H1 (cell line): ENCODE results near the gene LDLRAD4. TPM values are rescaled to one million over a fixed set of nuclear protein-coding genes. Genes with fewer than 3 reads are reported as not detected.

ENCODE experiments used
- CTCF ChIA-PET: fragments of 300-600 bp; sonication (Branson Sonifier 250); formaldehyde crosslinking; loops from one replicate; lab custom pipeline; 2021; ENCODE audit not compliant: partially characterized antibody; lab: Charles Lee
- POLR2A ChIA-PET: fragments of 300-600 bp; sonication (Branson Sonifier 250); formaldehyde crosslinking; loops from one replicate; lab custom pipeline; 2021; ENCODE audit warnings: inconsistent platforms; ENCODE audit not compliant: partially characterized antibody; lab: Charles Lee
- DNase-seq, 2 experiments: peaks; one replicate each; pipeline versions ENCODE4 v3.0.0 to v3.0.0-alpha.2; 2010 to 2022; ENCODE audit warnings: low spot score in 2 of 2, low read depth in 1 of 2, mixed read lengths in 1 of 2
- FAIRE-seq: peaks from 2 replicates; lab custom pipeline; 2011; peaks lifted over from hg19 to GRCh38; lab: Jason Lieb, UNC
- H2AFZ ChIP-seq: 2 replicates; pipeline ENCODE4 v1.8.1; 2012; ENCODE audit warnings: low read length, inconsistent platforms
- H2AK5ac ChIP-seq: 2 replicates; pipeline ENCODE4 v1.6.1; 2013; ENCODE audit warnings: low read depth, low read length
- H2BK120ac ChIP-seq: replicated peaks from 2 replicates; pipeline ENCODE3; 2013; ENCODE audit warnings: low read depth, low read length, inconsistent platforms
- H2BK12ac ChIP-seq: 2 replicates; pipeline ENCODE4 v1.6.1; 2013; ENCODE audit warnings: low read depth, low read length
- H2BK15ac ChIP-seq: 2 replicates; pipeline ENCODE4 v1.6.1; 2013; ENCODE audit warnings: low read length
- H2BK20ac ChIP-seq: 2 replicates; pipeline ENCODE4 v1.6.1; 2013; ENCODE audit warnings: low read length
- H2BK5ac ChIP-seq: 2 replicates; pipeline ENCODE4 v1.6.1; 2013; ENCODE audit warnings: low read depth, low read length
- H3K14ac ChIP-seq: 2 replicates; pipeline ENCODE4 v1.6.1; 2013; ENCODE audit warnings: inconsistent platforms; ENCODE audit not compliant: insufficient read length
- H3K18ac ChIP-seq: 2 replicates; pipeline ENCODE4 v1.6.1; 2013; ENCODE audit warnings: low read length; ENCODE audit errors: extremely low read depth
- H3K23ac ChIP-seq: 2 replicates; pipeline ENCODE4 v1.6.1; 2013; ENCODE audit warnings: inconsistent platforms; ENCODE audit not compliant: insufficient read length
- H3K23me2 ChIP-seq: 2 replicates; pipeline ENCODE4 v1.6.1; 2013; ENCODE audit warnings: low read depth, low read length
- H3K27ac ChIP-seq: 2 replicates; pipeline ENCODE4 v1.6.1; 2011; ENCODE audit warnings: low read depth, low read length, inconsistent platforms
- H3K27me3 ChIP-seq, 4 experiments: replicated peaks in 1 of 4; 1 replicate in 1 of 4; 2 replicates in 3 of 4; pipeline versions ENCODE4 v1.6.1 to v1.8.1; 2011 to 2013; ENCODE audit warnings: low read length in 3 of 4, mild to moderate bottlenecking in 3 of 4, inconsistent platforms in 2 of 4, mixed read lengths in 2 of 4, moderate library complexity in 1 of 4; ENCODE audit not compliant: control insufficient read depth in 3 of 4, insufficient read depth in 3 of 4; ENCODE audit errors: extremely low read depth in 1 of 4
- H3K36me3 ChIP-seq, 4 experiments: 2 replicates each; pipeline versions ENCODE4 v1.6.1 to v1.8.1; 2011 to 2013; ENCODE audit warnings: mild to moderate bottlenecking in 4 of 4, low read length in 3 of 4, moderate library complexity in 2 of 4, control low read depth in 1 of 4, inconsistent platforms in 1 of 4; ENCODE audit not compliant: insufficient read depth in 4 of 4, control insufficient read depth in 2 of 4
- H3K4ac ChIP-seq: replicated peaks from 2 replicates; pipeline ENCODE3; 2013; ENCODE audit warnings: low read length, low read depth, mixed read lengths, inconsistent platforms; ENCODE audit not compliant: insufficient read length
- H3K4me1 ChIP-seq, 4 experiments: replicated peaks in 1 of 4; 1 replicate in 1 of 4; 2 replicates in 3 of 4; pipeline versions ENCODE4 v1.6.1 to v1.8.1; 2011 to 2013; ENCODE audit warnings: low read length in 3 of 4, inconsistent platforms in 2 of 4, mixed read lengths in 1 of 4; ENCODE audit not compliant: insufficient read depth in 4 of 4, control insufficient read depth in 3 of 4
- H3K4me2 ChIP-seq, 2 experiments: 2 replicates each; pipeline versions ENCODE4 v1.6.1 to v1.8.1; 2011 to 2013; ENCODE audit warnings: low read depth in 2 of 2, low read length in 2 of 2, control low read depth in 1 of 2, inconsistent platforms in 1 of 2, mild to moderate bottlenecking in 1 of 2; ENCODE audit not compliant: insufficient read depth in 1 of 2
- H3K4me3 ChIP-seq, 4 experiments: fragments of 200-600, 300-600 bp in 1 of 4; sonication (generic), shearing (Covaris generic), sonication (Bioruptor Twin) in 1 of 4; 2 replicates each; pipeline versions ENCODE4 v1.5.1 to v1.8.1; 2011 to 2016; ENCODE audit warnings: low read length in 4 of 4, low read depth in 3 of 4, control low read depth in 2 of 4, inconsistent platforms in 2 of 4, mild to moderate bottlenecking in 2 of 4, mixed read lengths in 1 of 4, moderate library complexity in 1 of 4; ENCODE audit not compliant: insufficient read depth in 2 of 4; ENCODE audit errors: extremely low read depth in 1 of 4
- H3K56ac ChIP-seq: replicated peaks from 2 replicates; pipeline ENCODE3; 2013; ENCODE audit warnings: low read depth, mild to moderate bottlenecking, mixed read lengths, low read length, inconsistent platforms; ENCODE audit not compliant: insufficient read length
- H3K79me1 ChIP-seq: 2 replicates; pipeline ENCODE4 v1.6.1; 2013; ENCODE audit warnings: low read depth, low read length, control low read depth
- H3K79me2 ChIP-seq, 2 experiments: 2 replicates each; pipeline versions ENCODE4 v1.6.1 to v1.8.1; 2012 to 2013; ENCODE audit warnings: low read length in 2 of 2, mild to moderate bottlenecking in 2 of 2, inconsistent platforms in 1 of 2; ENCODE audit not compliant: insufficient read depth in 2 of 2, control insufficient read depth in 1 of 2
- H3K9ac ChIP-seq, 4 experiments: replicated peaks in 1 of 4; 1 replicate in 1 of 4; 2 replicates in 3 of 4; pipeline versions ENCODE4 v1.6.1 to v1.8.1; 2011 to 2013; ENCODE audit warnings: low read depth in 3 of 4, low read length in 3 of 4, control low read depth in 2 of 4, mild to moderate bottlenecking in 2 of 4, moderate library complexity in 2 of 4, inconsistent platforms in 1 of 4; ENCODE audit errors: extremely low read depth in 1 of 4
- H3K9me3 ChIP-seq, 2 experiments: 2 replicates each; pipeline versions ENCODE4 v1.6.1 to v1.8.1; 2012 to 2013; ENCODE audit warnings: mild to moderate bottlenecking in 2 of 2, moderate library complexity in 2 of 2, control low read depth in 1 of 2, inconsistent platforms in 1 of 2, low read depth in 1 of 2, low read length in 1 of 2, mixed read lengths in 1 of 2; ENCODE audit not compliant: insufficient read depth in 2 of 2
- H4K20me1 ChIP-seq, 2 experiments: replicated peaks in 1 of 2; 2 replicates each; pipeline versions ENCODE3 to v1.8.1; 2011 to 2013; ENCODE audit warnings: inconsistent platforms in 2 of 2, low read length in 2 of 2, mild to moderate bottlenecking in 1 of 2; ENCODE audit not compliant: insufficient read depth in 2 of 2, control insufficient read depth in 1 of 2
- H4K5ac ChIP-seq: 2 replicates; pipeline ENCODE4 v1.6.1; 2013; ENCODE audit warnings: low read length, low read depth, mixed read lengths, inconsistent platforms; ENCODE audit not compliant: insufficient read length
- H4K8ac ChIP-seq: 2 replicates; pipeline ENCODE4 v1.8.0; 2013; ENCODE audit warnings: mild to moderate bottlenecking, moderate library complexity, low read length, inconsistent platforms; ENCODE audit not compliant: insufficient read depth; ENCODE audit errors: extremely low read depth
- H4K91ac ChIP-seq: replicated peaks from 2 replicates; pipeline ENCODE3; 2013; ENCODE audit warnings: low read length, mixed read lengths, inconsistent platforms; ENCODE audit not compliant: insufficient read length
- ATF3 ChIP-seq: IDR thresholded peaks from 2 replicates; pipeline ENCODE4 v1.6.1; 2011; ENCODE audit warnings: low read depth, mild to moderate bottlenecking, low read length; ENCODE audit not compliant: insufficient read depth
- BACH1 ChIP-seq: IDR thresholded peaks from 2 replicates; pipeline ENCODE4 v1.6.1; 2012; ENCODE audit warnings: low read length, improper control_type of control experiment
- EGR1 ChIP-seq: IDR thresholded peaks from 2 replicates; pipeline ENCODE4 v1.6.1; 2011; ENCODE audit warnings: low read depth, low read length, borderline replicate concordance
- EP300 ChIP-seq, 2 experiments: IDR thresholded peaks; 1 replicate in 1 of 2; 2 replicates in 1 of 2; pipeline ENCODE4 v1.6.1; 2011 to 2012; ENCODE audit warnings: low read depth in 2 of 2, low read length in 2 of 2, mild to moderate bottlenecking in 2 of 2, borderline replicate concordance in 1 of 2, inconsistent platforms in 1 of 2, moderate library complexity in 1 of 2
- KDM1A ChIP-seq: fragments of 200-600, 300-600 bp; sonication (generic); IDR thresholded peaks from 2 replicates; pipeline ENCODE4 v1.7.1; 2016; ENCODE audit warnings: mild to moderate bottlenecking, low read length, borderline replicate concordance
- KDM5A ChIP-seq: fragments of 200-600 bp; IDR thresholded peaks from 2 replicates; pipeline ENCODE4 v1.7.1; 2012; ENCODE audit warnings: mild to moderate bottlenecking, low read length, inconsistent platforms, mixed read lengths
- NANOG ChIP-seq: IDR thresholded peaks from 2 replicates; pipeline ENCODE4 v1.6.1; 2011; ENCODE audit warnings: low read length, low read depth, mild to moderate bottlenecking, inconsistent platforms; ENCODE audit not compliant: insufficient read depth, poor library complexity, severe bottlenecking
- POLR2AphosphoS5 ChIP-seq: IDR thresholded peaks from 2 replicates; pipeline ENCODE4 v1.6.1; 2011; ENCODE audit warnings: low read depth, low read length
- RAD21 ChIP-seq, 2 experiments: IDR thresholded peaks in 1 of 2; conservative IDR thresholded peaks in 1 of 2; 2 replicates each; pipeline ENCODE4 v1.6.1; 2011; ENCODE audit warnings: low read depth in 2 of 2, low read length in 2 of 2, improper control_type of control experiment in 1 of 2, inconsistent platforms in 1 of 2, mild to moderate bottlenecking in 1 of 2, moderate library complexity in 1 of 2
- TEAD4 ChIP-seq: IDR thresholded peaks from 2 replicates; pipeline ENCODE4 v1.6.1; 2012; ENCODE audit warnings: low read depth, low read length, inconsistent platforms, mixed read lengths
- WGBS, 2 experiments: shearing (Covaris generic) in 1 of 2; methylation state at CpG; one replicate each; pipeline versions ENCODE4 v1.1.6 to v1.1.7; 2013 to 2015; ENCODE audit warnings: low lambda C conversion rate in 2 of 2, mixed read lengths in 2 of 2, inconsistent platforms in 1 of 2, low coverage in 1 of 2, missing lambda C conversion rate in 1 of 2; ENCODE audit not compliant: insufficient replicate concordance in 2 of 2, insufficient coverage in 1 of 2, insufficient read length in 1 of 2; ENCODE audit errors: extremely low coverage in 1 of 2, missing lambda C conversion rate in 1 of 2; 5-methylcytosine and 5-hydroxymethylcytosine counted together
- polyA plus RNA-seq, 7 experiments: library from polyadenylated mRNA; depleted of rRNA in 3 of 7; stranded (reverse) in 5 of 7; unstranded in 2 of 7; fragments of >200 nt in 5 of 7; fragments of 200-250 nt in 2 of 7; gene quantifications; 1 replicate in 5 of 7; 2 replicates in 1 of 7; 4 replicates in 1 of 7; pipeline versions ENCODE4 v1.2.1 to v1.2.3, GENCODE V29; 2011 to 2013; ENCODE audit warnings: missing spikeins in 2 of 7, mixed read lengths in 2 of 7
- total RNA-seq: library from RNA; stranded (reverse); fragmentation: NEBNext Ultra II Directional; extraction: Animal tissue kit (Norgen Biotek cat#: 25700); gene quantifications from 2 replicates; pipeline ENCODE4 v1.2.1, GENCODE V29; 2021

Gene LDLRAD4
- total and polyA plus RNA-seq, 2 of the 8 experiments (the other 6 are each of a cell fraction or from before 2014, with no cell fraction given) = 0.77 to 1.4 TPM

GRCh38 chr18:13450289-13451212 lies 232.0 kb downstream of the LDLRAD4 start:
- peak overlapping the region; percentile 55; the same call in 1 of the 2 replicates for H2BK12ac ChIP-seq
- no peak overlapping the region for H3K4me2 ChIP-seq
- no peak overlapping the region for H4K91ac ChIP-seq
- peaks cover 7 to 33% (median 15%) of the 10 kb centered on the region in 4 experiments for H3K4me1 ChIP-seq
- no peaks in the 10 kb centered on the region for H3K79me1 ChIP-seq
- no peak overlapping the region for H2BK120ac ChIP-seq
- no peak overlapping the region for H4K5ac ChIP-seq
- H2BK15ac ChIP-seq = no peak overlapping the region; the same call in 1 of the 2 replicates
- peaks cover 0 to 5% (median 1%) of the 10 kb centered on the region in 4 experiments; a peak in 1 of 7 replicates for H3K27me3 ChIP-seq
- FAIRE-seq (no peak), DNase-seq (no peak)
- no peak overlapping the region; the same call in 1 of the 2 replicates for H4K8ac ChIP-seq
- H3K27ac ChIP-seq = no peak overlapping the region
- H2BK5ac ChIP-seq = no peak overlapping the region
- ChIA-PET POLR2A (no interaction called here), CTCF (no interaction called here)
- WGBS, 2 experiments = 88% methylated on average over 10 of the region's 10 CpGs; no CpG with 5 or more reads in 1 of the 2 experiments
- H3K79me2 ChIP-seq = no peaks in the 10 kb centered on the region
- H3K23me2 ChIP-seq = peaks cover 1% of the 10 kb centered on the region; the same call in 1 of the 2 replicates
- no peak overlapping the region for H2AK5ac ChIP-seq
- H2BK20ac ChIP-seq = no peak overlapping the region
- H3K36me3 ChIP-seq = no peaks in the 10 kb centered on the region
- H4K20me1 ChIP-seq = peaks cover 0 to 1% of the 10 kb centered on the region in 2 experiments
- no peak overlapping the region for H3K14ac ChIP-seq
- H3K9ac ChIP-seq = no peak overlapping the region
- H3K23ac ChIP-seq = no peak overlapping the region
- no peaks in the 10 kb centered on the region for H3K9me3 ChIP-seq
- H2AFZ ChIP-seq = no peak overlapping the region
- H3K4ac ChIP-seq = peak overlapping the region; percentile 10
- H3K4me3 ChIP-seq = no peak overlapping the region
- no peak overlapping the region for H3K56ac ChIP-seq
- no peak overlapping the region for H3K18ac ChIP-seq
- TF ChIP-seq KDM5A = no peak
- no peak for TF ChIP-seq POLR2AphosphoS5
- no peak for TF ChIP-seq RAD21 (IDR thresholded peaks at IDR 0.05 in 1 of 2, conservative IDR thresholded peaks at IDR 0.05 in 1 of 2; ENCODE audit: low read depth in 2 of 2, low read length in 2 of 2)
- no peak for TF ChIP-seq TEAD4
- no peak for TF ChIP-seq EP300 (IDR thresholded peaks at IDR 0.05; ENCODE audit: borderline replicate concordance in 1 of 2, low read depth in 2 of 2, low read length in 2 of 2)
- no peak for TF ChIP-seq NANOG
- no peak for TF ChIP-seq KDM1A
- TF ChIP-seq ATF3 = no peak
- TF ChIP-seq BACH1 = no peak
- no peak for TF ChIP-seq EGR1
